DOHH2 (cell line): Measurements from ENCODE around the gene RORB.

Experiments
- H3F3A ChIP-seq: fragments of 200-600 bp; sonication (generic), shearing (Covaris generic); 2 replicates; pipeline ENCODE4 v1.6.0; 2016; ENCODE audit warnings: antibody characterized with exemption, mild to moderate bottlenecking; ENCODE audit not compliant: control insufficient read depth, insufficient read depth
- H3K27ac ChIP-seq: fragments of 200-600 bp; sonication (generic); 2 replicates; pipeline ENCODE4 v1.5.1; 2014; ENCODE audit warnings: low read depth, mild to moderate bottlenecking, low read length, moderate library complexity
- H3K27me3 ChIP-seq: fragments of 200-600 bp; sonication (generic); 2 replicates; pipeline ENCODE4 v1.6.1; 2014; ENCODE audit warnings: mild to moderate bottlenecking, low read length, mixed read lengths; ENCODE audit not compliant: control insufficient read depth
- H3K36me3 ChIP-seq: fragments of 200-600 bp; sonication (generic); 2 replicates; pipeline ENCODE4 v1.6.1; 2014; ENCODE audit warnings: mild to moderate bottlenecking, low read length, moderate library complexity, mixed read lengths; ENCODE audit not compliant: control insufficient read depth
- H3K4me1 ChIP-seq: fragments of 200-600 bp; sonication (generic); 2 replicates; pipeline ENCODE4 v1.6.1; 2014; ENCODE audit warnings: mild to moderate bottlenecking, low read length, mixed read lengths; ENCODE audit not compliant: control insufficient read depth
- H3K4me2 ChIP-seq: fragments of 200-600 bp; sonication (generic); 2 replicates; pipeline ENCODE4 v1.6.0; 2014; ENCODE audit warnings: mild to moderate bottlenecking, low read length, moderate library complexity
- H3K4me3 ChIP-seq: fragments of 200-600 bp; sonication (generic); 2 replicates; pipeline ENCODE4 v1.5.1; 2014; ENCODE audit warnings: mild to moderate bottlenecking, low read length, mixed read lengths
- H3K79me2 ChIP-seq: fragments of 200-600 bp; sonication (generic); 2 replicates; pipeline ENCODE4 v1.6.1; 2014; ENCODE audit warnings: mild to moderate bottlenecking, low read length, mixed read lengths; ENCODE audit not compliant: control insufficient read depth
- H3K9me2 ChIP-seq: fragments of 200-600 bp; sonication (generic); replicated peaks from 2 replicates; pipeline ENCODE4 v1.6.1; 2014; ENCODE audit warnings: mild to moderate bottlenecking, low read length, mixed read lengths; ENCODE audit not compliant: control insufficient read depth
- H3K9me3 ChIP-seq: fragments of 200-600 bp; sonication (generic); 2 replicates; pipeline ENCODE4 v1.6.1; 2014; ENCODE audit warnings: antibody characterized with exemption, low read length, mixed read lengths; ENCODE audit not compliant: control insufficient read depth, insufficient read depth
- H4K20me1 ChIP-seq: fragments of 200-600 bp; sonication (generic); 2 replicates; pipeline ENCODE4 v1.6.0; 2014; ENCODE audit warnings: low read depth, mild to moderate bottlenecking, antibody characterized with exemption, low read length, moderate library complexity; ENCODE audit not compliant: control insufficient read depth, insufficient read depth
- EZH2phosphoT487 ChIP-seq: fragments of 200-600 bp; sonication (generic); IDR thresholded peaks from 2 replicates; pipeline ENCODE4 v1.6.1; 2017; ENCODE audit warnings: borderline replicate concordance, mild to moderate bottlenecking, antibody characterized with exemption, low read length, moderate library complexity, mixed read lengths
- TF ChIP-seq, protein P1 (sequence below): fragments of 200-600 bp; sonication (generic); IDR thresholded peaks from one replicate; pipeline ENCODE4 v1.5.1; 2014; ENCODE audit warnings: antibody characterized with exemption, mild to moderate bottlenecking, low read depth, low read length; ENCODE audit not compliant: poor library complexity, severe bottlenecking

The RORB gene

DNA sequence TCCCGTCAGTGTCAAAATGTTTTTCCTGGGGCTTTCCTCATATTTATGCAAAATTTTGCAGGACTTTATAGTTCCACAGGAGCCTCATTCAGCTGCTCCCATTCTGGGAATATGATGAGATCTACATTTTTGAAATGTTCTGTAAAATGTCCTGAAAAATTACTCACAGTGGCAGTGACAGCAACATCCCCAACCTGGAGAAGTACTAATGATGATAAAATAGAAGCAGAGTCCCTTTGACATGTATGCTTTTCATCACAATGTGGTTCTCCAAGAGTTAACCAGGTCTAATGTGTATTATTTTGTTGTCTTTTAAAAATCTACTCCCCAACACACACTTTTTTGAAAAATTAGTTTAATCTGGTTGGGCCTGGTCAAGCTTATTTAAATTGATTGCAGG lies 36.1 kb downstream of the RORB start:
- Histone ChIP-seq H3K36me3 (no peaks in the 10 kb centered on the region), H4K20me1 (no peaks in the 10 kb centered on the region), H3K27ac (no peak overlapping the region), H3K9me2 (no peaks in the 10 kb centered on the region), H3K4me1 (no peaks in the 10 kb centered on the region), H3K79me2 (no peaks in the 10 kb centered on the region), H3K4me2 (no peak overlapping the region), H3K9me3 (no peaks in the 10 kb centered on the region), H3F3A (no peaks in the 10 kb centered on the region), H3K4me3 (no peak overlapping the region), H3K27me3 (no peaks in the 10 kb centered on the region)
- TF ChIP-seq, protein P1, sequence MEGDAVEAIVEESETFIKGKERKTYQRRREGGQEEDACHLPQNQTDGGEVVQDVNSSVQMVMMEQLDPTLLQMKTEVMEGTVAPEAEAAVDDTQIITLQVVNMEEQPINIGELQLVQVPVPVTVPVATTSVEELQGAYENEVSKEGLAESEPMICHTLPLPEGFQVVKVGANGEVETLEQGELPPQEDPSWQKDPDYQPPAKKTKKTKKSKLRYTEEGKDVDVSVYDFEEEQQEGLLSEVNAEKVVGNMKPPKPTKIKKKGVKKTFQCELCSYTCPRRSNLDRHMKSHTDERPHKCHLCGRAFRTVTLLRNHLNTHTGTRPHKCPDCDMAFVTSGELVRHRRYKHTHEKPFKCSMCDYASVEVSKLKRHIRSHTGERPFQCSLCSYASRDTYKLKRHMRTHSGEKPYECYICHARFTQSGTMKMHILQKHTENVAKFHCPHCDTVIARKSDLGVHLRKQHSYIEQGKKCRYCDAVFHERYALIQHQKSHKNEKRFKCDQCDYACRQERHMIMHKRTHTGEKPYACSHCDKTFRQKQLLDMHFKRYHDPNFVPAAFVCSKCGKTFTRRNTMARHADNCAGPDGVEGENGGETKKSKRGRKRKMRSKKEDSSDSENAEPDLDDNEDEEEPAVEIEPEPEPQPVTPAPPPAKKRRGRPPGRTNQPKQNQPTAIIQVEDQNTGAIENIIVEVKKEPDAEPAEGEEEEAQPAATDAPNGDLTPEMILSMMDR, result no peak
- no peak for TF ChIP-seq EZH2phosphoT487

DNA sequence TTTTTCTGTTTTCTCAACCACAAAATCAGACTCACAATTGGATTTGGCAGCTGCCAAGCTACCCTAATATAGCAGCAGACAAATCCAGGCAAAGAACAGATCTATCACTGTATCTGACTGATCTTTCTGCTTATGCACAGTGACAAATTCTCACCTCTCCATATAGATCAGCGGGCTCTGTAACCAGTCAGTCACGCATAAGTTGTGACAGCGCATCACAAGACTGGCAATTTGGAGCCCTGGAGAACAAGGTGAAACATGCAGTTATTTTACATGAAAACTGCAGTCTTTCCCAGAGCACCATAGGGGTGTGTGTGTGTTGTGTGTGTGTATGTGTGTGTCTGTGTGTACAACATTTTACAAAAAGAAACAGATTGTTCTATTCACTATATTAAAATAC lies 37.7 kb downstream of the RORB start:
- Histone ChIP-seq H3K27ac (no peak overlapping the region), H3K4me1 (no peaks in the 10 kb centered on the region), H3K4me3 (no peak overlapping the region), H3K9me2 (no peaks in the 10 kb centered on the region), H4K20me1 (no peaks in the 10 kb centered on the region), H3K79me2 (no peaks in the 10 kb centered on the region), H3K36me3 (no peaks in the 10 kb centered on the region), H3K27me3 (no peaks in the 10 kb centered on the region), H3K9me3 (no peaks in the 10 kb centered on the region), H3F3A (no peaks in the 10 kb centered on the region), H3K4me2 (no peak overlapping the region)
- TF ChIP-seq, protein P1, result no peak
- no peak for TF ChIP-seq EZH2phosphoT487

DNA sequence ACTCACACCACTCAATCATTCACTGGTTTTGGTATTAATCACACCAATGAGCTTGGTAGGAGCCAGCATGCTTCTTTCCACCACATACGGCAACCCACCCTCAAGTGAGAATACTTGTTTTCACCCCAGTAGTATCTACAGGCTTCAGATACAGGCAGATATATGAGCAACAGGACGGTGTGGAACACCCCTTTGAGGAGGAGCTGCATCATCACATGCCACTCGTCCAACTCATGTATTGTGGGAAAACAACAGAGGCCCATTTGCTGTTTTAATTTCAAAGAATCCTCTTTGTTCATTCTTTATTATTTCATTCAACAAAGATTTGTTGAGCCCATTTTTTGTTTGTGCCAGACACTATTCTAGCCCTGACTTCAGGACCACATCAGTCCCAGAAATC lies 46.0 kb downstream of the RORB start:
- Histone ChIP-seq H3K4me3 (no peak overlapping the region), H3K79me2 (no peaks in the 10 kb centered on the region), H3K27me3 (no peaks in the 10 kb centered on the region), H3K27ac (no peak overlapping the region), H3K4me2 (no peak overlapping the region), H3K4me1 (no peaks in the 10 kb centered on the region), H3F3A (no peaks in the 10 kb centered on the region), H3K36me3 (no peaks in the 10 kb centered on the region), H4K20me1 (no peaks in the 10 kb centered on the region), H3K9me2 (no peaks in the 10 kb centered on the region), H3K9me3 (no peaks in the 10 kb centered on the region)
- no peak for TF ChIP-seq EZH2phosphoT487
- TF ChIP-seq, protein P1, result no peak

DNA sequence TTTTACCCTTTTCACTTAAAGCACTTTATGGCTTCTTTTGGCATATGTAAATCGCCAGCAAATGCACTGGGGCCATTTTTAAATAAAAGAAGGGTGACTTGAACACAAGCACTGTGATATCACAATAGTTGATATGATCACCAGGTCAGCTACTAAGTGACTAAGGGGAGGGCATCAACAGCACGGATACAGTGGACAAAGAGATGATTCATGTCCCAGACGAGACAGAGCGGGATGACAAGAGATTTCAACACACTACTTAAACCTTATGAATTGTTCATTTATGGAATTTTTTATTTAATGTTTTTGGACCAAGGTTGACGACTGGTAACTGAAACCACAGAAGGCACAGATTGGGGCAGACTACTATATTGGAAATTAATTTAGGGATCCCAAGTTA lies 54.1 kb downstream of the RORB start:
- Histone ChIP-seq H3F3A (no peaks in the 10 kb centered on the region), H3K9me2 (no peaks in the 10 kb centered on the region), H3K4me2 (no peak overlapping the region), H3K4me3 (no peak overlapping the region), H3K9me3 (no peaks in the 10 kb centered on the region), H3K27me3 (no peaks in the 10 kb centered on the region), H4K20me1 (no peaks in the 10 kb centered on the region), H3K27ac (no peak overlapping the region), H3K4me1 (no peaks in the 10 kb centered on the region), H3K79me2 (no peaks in the 10 kb centered on the region), H3K36me3 (no peaks in the 10 kb centered on the region)
- TF ChIP-seq, protein P1, result no peak
- TF ChIP-seq EZH2phosphoT487, result no peak
